ENCODE measurements around the gene HSPA1B.
"Not testable (repeated sequence)": the region's sequence is repeated elsewhere in the genome, so short reads cannot be mapped to it uniquely, and the experiment has no call there.

The HSPA1B gene

DNA sequence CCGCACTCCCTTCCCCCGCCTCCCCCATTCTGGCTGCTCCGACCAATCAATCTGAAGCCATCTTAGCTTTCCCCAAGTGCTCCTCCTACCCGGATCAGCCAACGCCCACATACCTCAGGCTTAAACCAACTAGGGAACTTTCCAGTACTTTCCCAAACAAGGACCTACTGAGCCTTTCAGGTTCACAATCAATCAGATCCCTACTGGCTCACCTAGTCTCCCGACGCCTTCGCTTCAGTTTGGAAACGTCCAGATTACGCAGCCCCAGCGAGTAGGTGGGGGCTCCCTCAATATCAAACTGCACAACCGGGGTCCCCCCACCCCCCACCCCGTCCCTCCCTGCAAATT, 12.9 kb upstream of the HSPA1B start:
- Mint-ChIP-seq H3K4me3 (peak overlapping the region; percentile 97), H3K27ac (peak overlapping the region; percentile 90), H3K9me3 (no peaks in the 10 kb centered on the region), H3K27me3 (no peaks in the 10 kb centered on the region), H3K36me3 (peaks cover 3% of the 10 kb centered on the region), H3K4me1 (peaks cover 17% of the 10 kb centered on the region)
- peak; percentile 74 for ATAC-seq (ENCODE audit: low read depth)
- DNase-seq (ENCODE audit: low spot score in 2 of 2), result peak in 1 of 2 donors; percentile 39

DNA sequence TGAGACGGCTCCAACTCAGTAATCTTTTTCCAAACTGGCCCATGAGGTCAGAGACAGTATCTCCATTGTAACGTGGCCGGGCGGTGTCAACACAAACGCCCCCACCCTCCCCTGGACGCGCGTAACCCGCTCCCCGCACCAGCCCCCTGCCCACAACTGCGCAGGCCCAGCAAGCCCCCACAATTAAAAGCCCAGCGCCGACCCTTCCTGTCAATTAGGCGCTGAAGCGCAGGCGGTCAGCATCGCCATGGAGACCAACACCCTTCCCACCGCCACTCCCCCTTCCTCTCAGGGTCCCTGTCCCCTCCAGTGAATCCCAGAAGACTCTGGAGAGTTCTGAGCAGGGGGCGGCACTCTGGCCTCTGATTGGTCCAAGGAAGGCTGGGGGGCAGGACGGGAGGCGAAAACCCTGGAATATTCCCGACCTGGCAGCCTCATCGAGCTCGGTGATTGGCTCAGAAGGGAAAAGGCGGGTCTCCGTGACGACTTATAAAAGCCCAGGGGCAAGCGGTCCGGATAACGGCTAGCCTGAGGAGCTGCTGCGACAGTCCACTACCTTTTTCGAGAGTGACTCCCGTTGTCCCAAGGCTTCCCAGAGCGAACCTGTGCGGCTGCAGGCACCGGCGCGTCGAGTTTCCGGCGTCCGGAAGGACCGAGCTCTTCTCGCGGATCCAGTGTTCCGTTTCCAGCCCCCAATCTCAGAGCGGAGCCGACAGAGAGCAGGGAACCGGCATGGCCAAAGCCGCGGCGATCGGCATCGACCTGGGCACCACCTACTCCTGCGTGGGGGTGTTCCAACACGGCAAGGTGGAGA, 12.3 kb upstream of the HSPA1B start, which contains the start of the genes HSPA1A and HSPA1L:
Gene HSPA1A, plus strand, starts transcription at position 519 of the 814 bp plus-strand sequence. Its CDS starts 214 bp downstream, at position 733.
Gene HSPA1L, minus strand, starts transcription at position 259 of the 814 bp plus-strand sequence. CDS start 3,311 bp downstream, outside the sequence.
- H3K27me3 Mint-ChIP-seq, result no peaks in the 10 kb centered on the region
- DNase-seq (ENCODE audit: low spot score in 2 of 2) (peak in 1 of 2 donors; percentile 53), ATAC-seq (ENCODE audit: low read depth) (peak; percentile 14)
- no peaks in the 10 kb centered on the region for H3K9me3 Mint-ChIP-seq
- H3K4me3 Mint-ChIP-seq, result peak within 1 kb of the TSS; percentile 97
- H3K36me3 Mint-ChIP-seq, result peaks cover 3% of the 10 kb centered on the region
- peaks cover 19% of the 10 kb centered on the region for H3K4me1 Mint-ChIP-seq
- peak within 1 kb of the TSS; percentile 90 for H3K27ac Mint-ChIP-seq

- H3K4me1 Mint-ChIP-seq, result peaks cover 26% of the 10 kb centered on the region
- H3K27ac Mint-ChIP-seq, result peak overlapping the region; percentile 67
- not testable (repeated sequence) for H3K36me3 Mint-ChIP-seq; H3K27me3 Mint-ChIP-seq; DNase-seq (ENCODE audit: low spot score in 2 of 2); H3K9me3 Mint-ChIP-seq
- peak overlapping the region; percentile 87 for H3K4me3 Mint-ChIP-seq
- ATAC-seq (ENCODE audit: low read depth), result peak; percentile 23
Observed at GRCh38 chr6:31817133-31817928, 10.2 kb upstream of the HSPA1B start.

DNA sequence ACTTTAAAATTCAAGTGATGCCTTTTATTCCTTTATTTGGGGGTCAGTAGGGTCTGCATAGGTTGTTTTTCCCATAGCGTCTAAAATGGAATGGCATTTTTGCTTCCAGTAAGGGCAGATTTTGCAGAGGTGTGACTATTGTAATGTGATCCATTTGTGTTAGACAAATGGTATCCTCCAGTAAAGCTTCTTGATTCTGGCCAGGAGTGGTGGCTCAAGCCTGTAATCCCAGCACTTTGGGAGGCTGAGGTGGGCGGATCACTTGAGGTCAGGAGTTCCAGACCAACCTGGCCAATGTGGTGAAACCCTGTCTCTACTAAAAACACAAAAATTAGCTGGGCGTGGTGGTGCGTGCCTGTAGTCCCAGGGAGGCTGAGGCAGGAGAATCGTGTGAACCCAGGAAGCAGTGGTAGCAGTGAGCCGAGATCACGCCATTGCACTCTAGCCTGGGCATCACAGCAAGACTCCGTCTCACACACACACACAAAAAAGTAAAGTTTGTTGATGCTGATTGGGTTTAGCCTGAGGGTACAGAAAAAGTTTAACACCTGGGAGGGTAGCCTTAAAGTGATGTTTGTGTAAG, 9.5 kb upstream of the HSPA1B start:
- peak overlapping the region; percentile 87 for H3K4me3 Mint-ChIP-seq
- peaks cover 23% of the 10 kb centered on the region for H3K4me1 Mint-ChIP-seq
- ATAC-seq (ENCODE audit: low read depth); DNase-seq (ENCODE audit: low spot score in 2 of 2); H3K27me3 Mint-ChIP-seq; H3K9me3 Mint-ChIP-seq; H3K36me3 Mint-ChIP-seq: not testable (repeated sequence)
- peak overlapping the region; percentile 67 for H3K27ac Mint-ChIP-seq

GRCh38 chr6:31819871-31820299, 7.7 kb upstream of the HSPA1B start:
- Mint-ChIP-seq H3K27ac (no peak overlapping the region), H3K27me3 (no peaks in the 10 kb centered on the region), H3K36me3 (no peaks in the 10 kb centered on the region), H3K4me1 (peaks cover 17% of the 10 kb centered on the region), H3K4me3 (no peak overlapping the region), H3K9me3 (no peaks in the 10 kb centered on the region)
- DNase-seq (ENCODE audit: low spot score in 2 of 2) (no peak), ATAC-seq (ENCODE audit: low read depth) (no peak)

GRCh38 chr6:31820399-31820798, 7.1 kb upstream of the HSPA1B start:
- not testable (repeated sequence) for H3K27me3 Mint-ChIP-seq; H3K27ac Mint-ChIP-seq; H3K9me3 Mint-ChIP-seq; ATAC-seq (ENCODE audit: low read depth); DNase-seq (ENCODE audit: low spot score in 2 of 2); H3K36me3 Mint-ChIP-seq
- Mint-ChIP-seq H3K4me3 (peak overlapping the region; percentile 44), H3K4me1 (peaks cover 17% of the 10 kb centered on the region)

- Mint-ChIP-seq H3K4me3 (peak overlapping the region; percentile 99), H3K4me1 (peaks cover 17% of the 10 kb centered on the region), H3K9me3 (no peaks in the 10 kb centered on the region), H3K36me3 (no peaks in the 10 kb centered on the region), H3K27ac (peak overlapping the region; percentile 94), H3K27me3 (no peaks in the 10 kb centered on the region)
- DNase-seq (ENCODE audit: low spot score in 2 of 2), result peak in 1 of 2 donors; percentile 61
- peak; percentile 56 for ATAC-seq (ENCODE audit: low read depth)
Observed at GRCh38 chr6:31821301-31822035, 6.1 kb upstream of the HSPA1B start.

GRCh38 chr6:31822036-31822821, 5.3 kb upstream of the HSPA1B start:
- Mint-ChIP-seq H3K27ac (peak overlapping the region; percentile 94), H3K27me3 (no peaks in the 10 kb centered on the region), H3K9me3 (no peaks in the 10 kb centered on the region), H3K4me3 (peak overlapping the region; percentile 99), H3K36me3 (no peaks in the 10 kb centered on the region), H3K4me1 (peaks cover 23% of the 10 kb centered on the region)
- DNase-seq (ENCODE audit: low spot score in 2 of 2) (peak in 1 of 2 donors; percentile 48), ATAC-seq (ENCODE audit: low read depth) (peak; percentile 38)

- H3K36me3 Mint-ChIP-seq; DNase-seq (ENCODE audit: low spot score in 2 of 2); H3K9me3 Mint-ChIP-seq; H3K27me3 Mint-ChIP-seq; H3K27ac Mint-ChIP-seq; ATAC-seq (ENCODE audit: low read depth): not testable (repeated sequence)
- peaks cover 15% of the 10 kb centered on the region for H3K4me1 Mint-ChIP-seq
- peak overlapping the region; percentile 49 for H3K4me3 Mint-ChIP-seq
Observed at GRCh38 chr6:31823592-31824196, 3.8 kb upstream of the HSPA1B start.

- H3K27me3 Mint-ChIP-seq, result no peaks in the 10 kb centered on the region
- ATAC-seq (ENCODE audit: low read depth), result no peak
- no peaks in the 10 kb centered on the region for H3K36me3 Mint-ChIP-seq
- H3K4me1 Mint-ChIP-seq, result peaks cover 19% of the 10 kb centered on the region
- no peak for DNase-seq (ENCODE audit: low spot score in 2 of 2)
- no peaks in the 10 kb centered on the region for H3K9me3 Mint-ChIP-seq
- H3K27ac Mint-ChIP-seq, result peak overlapping the region; percentile 97
- peak overlapping the region; percentile 37 for H3K4me3 Mint-ChIP-seq
Observed at GRCh38 chr6:31825553-31825952, 2.0 kb upstream of the HSPA1B start.

- ATAC-seq (ENCODE audit: low read depth) (peak; percentile 14), DNase-seq (ENCODE audit: low spot score in 2 of 2) (no peak)
- peak overlapping the region; percentile 97 for H3K27ac Mint-ChIP-seq
- no peaks in the 10 kb centered on the region for H3K27me3 Mint-ChIP-seq
- no peaks in the 10 kb centered on the region for H3K9me3 Mint-ChIP-seq
- H3K4me3 Mint-ChIP-seq, result peak overlapping the region; percentile 92
- H3K4me1 Mint-ChIP-seq, result peaks cover 21% of the 10 kb centered on the region
- H3K36me3 Mint-ChIP-seq, result no peaks in the 10 kb centered on the region
Observed at GRCh38 chr6:31826793-31827285, 699 bp upstream of the HSPA1B start.

- Mint-ChIP-seq H3K4me1 (peaks cover 19% of the 10 kb centered on the region), H3K36me3 (no peaks in the 10 kb centered on the region), H3K27me3 (no peaks in the 10 kb centered on the region), H3K4me3 (peak overlapping the region; percentile 91), H3K9me3 (no peaks in the 10 kb centered on the region), H3K27ac (peak overlapping the region; percentile 80)
- DNase-seq (ENCODE audit: low spot score in 2 of 2) (peak in 1 of 2 donors; percentile 38), ATAC-seq (ENCODE audit: low read depth) (peak; percentile 6)
Observed at GRCh38 chr6:31829633-31830283, 2.2 kb downstream of the HSPA1B start.
